HG03103 (cell line): ENCODE data around the gene SEC11A.
"Not testable (repeated sequence)": the region's sequence is repeated elsewhere in the genome, so short reads cannot be mapped to it uniquely, and the experiment has no call there.

Source experiments
- ATAC-seq: cut with Tn5 transposase; IDR thresholded peaks from one replicate; pipeline ENCODE4 v1.9.1; 2021; ENCODE audit warnings: low read depth; ENCODE audit not compliant: unreplicated experiment

The SEC11A gene

GRCh38 chr15:84645997-84646396 lies 69.9 kb downstream of the SEC11A start:
- no peak for ATAC-seq

GRCh38 chr15:84645496-84645895 lies 70.4 kb downstream of the SEC11A start:
- ATAC-seq: no peak

- ATAC-seq: no peak
These were observed 72.1 kb downstream of the SEC11A start for GRCh38 chr15:84643838-84644237.

- not testable (repeated sequence) for ATAC-seq
These were observed 73.3 kb downstream of the SEC11A start for GRCh38 chr15:84642640-84643039.

- not testable (repeated sequence) for ATAC-seq
These were observed 74.1 kb downstream of the SEC11A start for GRCh38 chr15:84641871-84642270.

- no peak for ATAC-seq
These were observed 77.8 kb downstream of the SEC11A start for GRCh38 chr15:84638103-84638502.

GRCh38 chr15:84634228-84634837 lies 81.6 kb downstream of the SEC11A start:
- ATAC-seq: no peak

GRCh38 chr15:84633311-84634227 lies 82.4 kb downstream of the SEC11A start:
- peak; percentile 36 for ATAC-seq

GRCh38 chr15:84631706-84632272 lies 84.2 kb downstream of the SEC11A start:
- ATAC-seq: no peak

- ATAC-seq: no peak
These were observed 86.9 kb downstream of the SEC11A start for GRCh38 chr15:84629033-84629432.

- no peak for ATAC-seq
These were observed 90.8 kb downstream of the SEC11A start for GRCh38 chr15:84625123-84625522.

GRCh38 chr15:84624359-84624758 lies 91.6 kb downstream of the SEC11A start:
- ATAC-seq: no peak

GRCh38 chr15:84621358-84621979 lies 94.5 kb downstream of the SEC11A start:
- ATAC-seq: no peak

GRCh38 chr15:84620626-84621025 lies 95.3 kb downstream of the SEC11A start:
- ATAC-seq: no peak
